RWPE1 (cell line): ENCODE data around the gene TNKS2.
"Not testable (repeated sequence)": the region's sequence is repeated elsewhere in the genome, so short reads cannot be mapped to it uniquely, and the experiment has no call there.

Source experiments
- CTCF ChIA-PET: fragments of 350-600 bp; sonication (Branson Sonifier 250); formaldehyde crosslinking; extraction: SDS; loops from one replicate; lab custom pipeline; 2021; lab: Yijun Ruan, JAX
- POLR2A ChIA-PET: fragments of 400-600 bp; formaldehyde crosslinking; extraction: SDS; loops from one replicate; lab custom pipeline; 2020; ENCODE audit warnings: antibody characterized with exemption; ENCODE audit not compliant: low non-redundant PET; lab: Yijun Ruan, JAX
- DNase-seq: peaks from one replicate; pipeline ENCODE4 v3.0.0; 2012; ENCODE audit warnings: low spot score
- H3K27ac ChIP-seq: fragments of 450-650 bp; 2 replicates; pipeline ENCODE4 v1.5.1; 2017
- TF ChIP-seq, protein P1 (sequence below): fragments of 450-650 bp; conservative IDR thresholded peaks from 2 replicates; pipeline ENCODE4 v1.5.1; 2017; ENCODE audit warnings: low read depth, mild to moderate bottlenecking

TNKS2 gene

DNA sequence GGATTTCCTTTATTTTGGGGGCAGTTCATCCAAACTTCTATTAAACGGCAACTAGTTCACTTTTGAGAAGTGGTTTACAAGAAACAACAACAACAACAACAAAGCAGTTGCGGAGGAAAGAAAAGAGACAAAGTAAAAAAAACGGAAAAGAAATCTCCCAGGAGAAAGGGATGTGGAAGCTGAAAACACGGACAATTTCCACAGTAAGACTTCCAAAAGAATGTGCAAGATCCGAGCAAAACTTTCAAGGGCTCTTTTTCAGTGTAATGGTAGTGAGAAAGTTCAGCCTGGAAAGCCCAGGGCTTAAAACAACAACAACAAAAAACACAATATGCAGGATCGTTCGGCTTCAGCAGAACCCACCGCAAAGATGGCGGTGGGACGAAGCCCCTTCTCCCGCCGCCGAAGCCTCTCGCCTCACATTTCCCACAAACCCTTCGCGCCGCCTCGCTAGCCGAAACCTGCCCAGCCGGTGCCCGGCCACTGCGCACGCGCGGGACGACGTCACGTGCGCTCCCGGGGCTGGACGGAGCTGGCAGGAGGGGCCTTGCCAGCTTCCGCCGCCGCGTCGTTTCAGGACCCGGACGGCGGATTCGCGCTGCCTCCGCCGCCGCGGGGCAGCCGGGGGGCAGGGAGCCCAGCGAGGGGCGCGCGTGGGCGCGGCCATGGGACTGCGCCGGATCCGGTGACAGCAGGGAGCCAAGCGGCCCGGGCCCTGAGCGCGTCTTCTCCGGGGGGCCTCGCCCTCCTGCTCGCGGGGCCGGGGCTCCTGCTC is at the start of gene TNKS2:
TNKS2 (plus strand) TSS at position 553 of the 775 bp plus-strand sequence. CDS start 265 bp downstream, outside the sequence.
- DNase-seq: peak; percentile 97

DNA sequence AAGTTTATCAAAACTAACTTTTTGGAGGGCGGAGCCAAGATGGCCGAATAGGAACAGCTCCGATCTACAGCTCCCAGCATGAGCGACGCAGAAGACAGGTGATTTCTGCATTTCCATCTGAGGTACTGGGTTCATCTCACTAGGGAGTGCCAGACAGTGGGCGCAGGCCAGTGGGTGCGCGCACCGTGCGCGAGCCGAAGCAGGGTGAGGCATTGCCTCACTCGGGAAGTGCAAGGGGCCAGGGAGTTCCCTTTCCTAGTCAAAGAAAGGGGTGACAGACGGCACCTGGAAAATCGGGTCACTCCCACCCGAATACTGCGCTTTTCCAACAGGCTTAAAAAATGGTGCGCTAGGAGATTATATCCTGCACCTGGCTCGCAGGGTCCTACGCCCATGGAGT is 48.6 kb upstream of the TNKS2 start:
- CTCF ChIA-PET: interaction anchor here (0.6 kb wide), 1 partner anchor 861 kb away, joined by 3 read pairs; no protein-coding TSS in a partner anchor
- DNase-seq, POLR2A ChIA-PET, H3K27ac ChIP-seq: not testable (repeated sequence)

More for the DNA sequence above, at the start of gene TNKS2:
- ChIA-PET POLR2A (interaction anchor here (0.6 kb wide), 4 partner anchors 27 to 126 kb away, joined by 3 read pairs; partner anchors contain the start of gene BTAF1), CTCF (interaction anchor here (2.2 kb wide), 1 partner anchor 40 kb away, joined by 9 read pairs; no protein-coding TSS in a partner anchor)
- H3K27ac ChIP-seq: peak within 1 kb of the TSS; percentile 94
- TF ChIP-seq, protein P1, sequence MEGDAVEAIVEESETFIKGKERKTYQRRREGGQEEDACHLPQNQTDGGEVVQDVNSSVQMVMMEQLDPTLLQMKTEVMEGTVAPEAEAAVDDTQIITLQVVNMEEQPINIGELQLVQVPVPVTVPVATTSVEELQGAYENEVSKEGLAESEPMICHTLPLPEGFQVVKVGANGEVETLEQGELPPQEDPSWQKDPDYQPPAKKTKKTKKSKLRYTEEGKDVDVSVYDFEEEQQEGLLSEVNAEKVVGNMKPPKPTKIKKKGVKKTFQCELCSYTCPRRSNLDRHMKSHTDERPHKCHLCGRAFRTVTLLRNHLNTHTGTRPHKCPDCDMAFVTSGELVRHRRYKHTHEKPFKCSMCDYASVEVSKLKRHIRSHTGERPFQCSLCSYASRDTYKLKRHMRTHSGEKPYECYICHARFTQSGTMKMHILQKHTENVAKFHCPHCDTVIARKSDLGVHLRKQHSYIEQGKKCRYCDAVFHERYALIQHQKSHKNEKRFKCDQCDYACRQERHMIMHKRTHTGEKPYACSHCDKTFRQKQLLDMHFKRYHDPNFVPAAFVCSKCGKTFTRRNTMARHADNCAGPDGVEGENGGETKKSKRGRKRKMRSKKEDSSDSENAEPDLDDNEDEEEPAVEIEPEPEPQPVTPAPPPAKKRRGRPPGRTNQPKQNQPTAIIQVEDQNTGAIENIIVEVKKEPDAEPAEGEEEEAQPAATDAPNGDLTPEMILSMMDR: no peak

DNA sequence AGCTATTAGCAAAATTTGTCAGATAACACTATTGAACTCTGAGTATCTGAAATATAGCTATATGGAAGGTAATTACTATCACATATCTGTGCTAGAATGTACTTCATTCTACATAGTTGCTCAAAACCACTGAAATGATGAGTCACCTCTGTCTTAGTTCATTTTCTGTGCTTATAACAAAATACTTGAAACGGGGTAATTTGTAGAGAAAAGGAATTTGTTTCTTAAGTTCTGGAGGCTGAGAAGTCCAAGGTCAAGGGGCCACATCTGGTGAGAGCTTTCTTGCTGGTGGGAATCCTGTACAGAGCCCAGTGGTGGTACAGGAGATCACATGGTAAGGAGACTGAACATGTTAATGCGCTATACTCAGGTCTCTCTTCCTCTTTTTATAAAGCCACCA is 41.9 kb upstream of the TNKS2 start:
- no peak overlapping the region for H3K27ac ChIP-seq
- TF ChIP-seq, protein P1: no peak
- CTCF ChIA-PET: no interaction called here
- no peak for DNase-seq
- POLR2A ChIA-PET: no interaction called here

DNA sequence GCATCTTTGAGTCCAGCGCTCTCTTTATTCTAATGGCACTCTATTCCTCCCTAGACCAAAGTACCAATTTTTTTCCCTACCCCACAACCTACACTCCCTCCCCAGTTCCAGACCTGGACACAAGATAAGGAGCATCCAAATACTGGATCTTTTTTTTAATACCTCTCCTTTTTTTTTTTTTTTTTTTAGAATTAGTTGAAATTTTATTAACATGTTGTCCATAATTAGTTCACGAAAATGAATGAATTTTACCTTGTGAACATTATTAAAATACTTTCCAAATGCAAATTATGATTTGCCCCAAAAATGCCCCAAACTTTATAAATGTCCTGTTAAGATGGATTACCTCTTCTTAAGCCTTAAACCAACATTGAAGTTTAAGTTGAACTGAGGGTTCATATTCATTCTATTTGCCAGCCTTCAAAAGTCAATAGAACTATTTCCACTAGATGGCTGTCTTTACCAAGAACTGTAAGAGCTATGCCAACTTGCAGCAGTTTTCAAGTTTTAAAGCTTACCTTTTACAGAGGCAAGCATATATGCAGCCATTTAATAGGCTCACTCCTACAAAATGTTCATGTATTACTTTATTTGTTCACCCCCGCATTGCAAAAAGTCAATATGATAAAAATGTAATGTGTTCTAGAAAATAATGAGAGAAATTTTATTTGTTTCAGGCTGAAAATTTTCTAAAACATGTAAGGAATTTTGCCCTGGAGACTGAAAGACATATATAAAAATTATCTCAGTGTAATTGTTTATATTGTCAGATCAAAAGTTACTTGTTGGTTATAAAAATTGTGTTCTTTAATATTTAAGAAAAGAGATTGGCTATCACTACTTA is 39.7 kb upstream of the TNKS2 start:
- ChIA-PET CTCF (interaction anchor here (0.6 to 1.7 kb wide), 27 partner anchors 10 to 674 kb away, joined by 3 to 11 read pairs (median 4); partner anchors contain the start of genes FGFBP3 and TNKS2), POLR2A (no interaction called here)
- TF ChIP-seq, protein P1: peak; percentile 73

DNA sequence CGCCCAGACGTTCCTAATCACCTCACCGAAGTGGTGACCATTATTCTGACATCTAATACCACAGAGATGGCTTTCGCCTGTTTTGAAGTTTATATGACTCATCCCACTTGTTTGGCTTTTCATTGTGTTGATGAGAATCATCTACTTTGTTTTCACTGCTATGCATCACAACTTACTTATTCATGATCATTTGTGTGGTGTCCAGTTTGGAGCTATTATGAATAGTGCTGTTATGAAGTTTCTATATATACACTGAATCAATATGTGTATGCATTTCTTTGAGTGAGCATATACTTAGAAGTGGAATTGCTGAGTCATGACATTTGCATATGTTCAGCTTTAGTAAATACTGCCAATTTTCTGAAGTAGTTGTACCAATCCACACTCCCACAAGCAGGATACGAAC is 38.6 kb upstream of the TNKS2 start:
- no peak overlapping the region for H3K27ac ChIP-seq
- TF ChIP-seq, protein P1: no peak
- no peak for DNase-seq
- CTCF ChIA-PET: interaction anchor here (0.6 to 1.6 kb wide), 7 partner anchors 63 to 461 kb away, joined by 3 to 9 read pairs (median 4); partner anchors contain the start of gene FGFBP3
- POLR2A ChIA-PET: no interaction called here

More for the DNA sequence above, 39.7 kb upstream of the TNKS2 start:
- H3K27ac ChIP-seq: no peak overlapping the region
- peak; percentile 52 for DNase-seq

DNA sequence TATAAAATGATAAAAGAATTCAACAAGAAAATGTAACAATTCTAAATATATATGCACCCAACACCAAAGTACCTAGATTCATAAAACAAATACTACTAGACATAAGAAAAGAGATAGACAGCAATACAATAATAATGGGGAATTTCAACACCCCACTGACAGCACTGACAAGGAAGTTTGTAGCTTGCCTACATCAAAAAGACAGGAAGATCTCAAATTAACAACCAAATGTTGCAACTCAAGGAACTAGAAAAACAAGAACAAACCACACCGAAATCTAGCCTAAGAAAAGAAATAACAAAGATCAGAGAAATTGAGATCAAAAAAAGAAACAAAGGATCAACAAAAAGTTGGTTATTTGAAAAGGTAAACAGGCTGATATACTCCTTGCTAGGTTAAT is 36.5 kb upstream of the TNKS2 start:
- ChIA-PET CTCF (no interaction called here), POLR2A (no interaction called here)

More for the DNA sequence above, 36.5 kb upstream of the TNKS2 start:
- TF ChIP-seq, protein P1: no peak
- H3K27ac ChIP-seq: no peak overlapping the region
- DNase-seq: no peak
